ENCODE data around the gene TMEM131. TPM values are rescaled to one million over a fixed set of nuclear protein-coding genes. Genes with fewer than 3 reads are reported as not detected.

Gene TMEM131
- total and polyA plus RNA-seq, 12 donors: 8.2 to 34.3 (median 30.0) TPM

- no peak for TF ChIP-seq CTCF (IDR thresholded peaks at IDR 0.05)
- 90 to 95% methylated on average over 1 of the region's 1 CpG for WGBS, 2 donors
- H3K36me3 ChIP-seq: peaks cover 0 to 13% (median 0%) of the 10 kb centered on the region in 9 donors
- intact Hi-C loops (cut with DNase I): no loop called here
- H3K27me3 ChIP-seq: no peaks in the 10 kb centered on the region
- no peak overlapping the region for H3K4me3 ChIP-seq
- DNase-seq: no peak
- H3K9me3 ChIP-seq: peaks cover 0 to 7% (median 0%) of the 10 kb centered on the region in 11 donors
- no peak overlapping the region for H3K27ac ChIP-seq
- H3K4me1 ChIP-seq: peaks cover 0 to 49% (median 20%) of the 10 kb centered on the region in 9 donors
- ATAC-seq: no peak
These were observed 83.7 kb downstream of the TMEM131 start for GRCh38 chr2:97911922-97912575.

GRCh38 chr2:97911206-97911921 is 84.4 kb downstream of the TMEM131 start:
- Histone ChIP-seq H3K27ac (no peak overlapping the region), H3K4me3 (no peak overlapping the region), H3K9me3 (peaks cover 0 to 7% (median 0%) of the 10 kb centered on the region in 11 donors), H3K4me1 (peaks cover 0 to 51% (median 20%) of the 10 kb centered on the region in 9 donors), H3K36me3 (peaks cover 0 to 20% (median 0%) of the 10 kb centered on the region in 9 donors), H3K27me3 (no peaks in the 10 kb centered on the region)
- DNase-seq: no peak
- no peak for TF ChIP-seq CTCF (IDR thresholded peaks at IDR 0.05)
- intact Hi-C loops (cut with DNase I): no loop called here
- 73 to 77% methylated on average over 4 of the region's 4 CpGs for WGBS, 2 donors
- no peak for ATAC-seq

GRCh38 chr2:97910403-97911205 is 85.1 kb downstream of the TMEM131 start:
- no peak overlapping the region for H3K27ac ChIP-seq
- ATAC-seq (no peak), DNase-seq (no peak)
- TF ChIP-seq CTCF (IDR thresholded peaks at IDR 0.05): no peak
- no peaks in the 10 kb centered on the region for H3K27me3 ChIP-seq
- no peak overlapping the region for H3K4me3 ChIP-seq
- H3K4me1 ChIP-seq: peaks cover 0 to 51% (median 19%) of the 10 kb centered on the region in 9 donors
- H3K36me3 ChIP-seq: peaks cover 0 to 28% (median 0%) of the 10 kb centered on the region in 9 donors
- intact Hi-C loops (cut with DNase I): no loop called here
- peaks cover 0 to 7% (median 0%) of the 10 kb centered on the region in 11 donors for H3K9me3 ChIP-seq
- 92 to 96% methylated on average over 9 of the region's 9 CpGs for WGBS, 2 donors

GRCh38 chr2:97908208-97908676 is 87.5 kb downstream of the TMEM131 start:
- H3K9me3 ChIP-seq: peaks cover 0 to 7% (median 0%) of the 10 kb centered on the region in 11 donors
- TF ChIP-seq CTCF (IDR thresholded peaks at IDR 0.05): no peak
- no peaks in the 10 kb centered on the region for H3K27me3 ChIP-seq
- 84 to 90% methylated on average over 6 of the region's 6 CpGs for WGBS, 2 donors
- DNase-seq (no peak), ATAC-seq (no peak)
- no peak overlapping the region for H3K4me3 ChIP-seq
- intact Hi-C loops (cut with DNase I): no loop called here
- H3K4me1 ChIP-seq: peaks cover 0 to 51% (median 14%) of the 10 kb centered on the region in 9 donors
- H3K36me3 ChIP-seq: peaks cover 0 to 31% (median 0%) of the 10 kb centered on the region in 9 donors
- no peak overlapping the region for H3K27ac ChIP-seq

All from heart right ventricle (tissue), 16 donors.